Body of pancreas (tissue), 4 donors: ENCODE results near the gene KRTAP4-8. TPM values are rescaled to one million over a fixed set of nuclear protein-coding genes. Genes with fewer than 3 reads are reported as not detected.
"Not testable (repeated sequence)": the region's sequence is repeated elsewhere in the genome, so short reads cannot be mapped to it uniquely, and the experiment has no call there.

Experiments used
- ATAC-seq: fragments of 150-250 bp; one replicate; pipeline ENCODE4 v1.9.1; 2016
- DNase-seq, 4 donors: peaks; one replicate each; pipeline ENCODE4 v3.0.0-alpha.2; 2019
- H3K27ac ChIP-seq, 4 donors: fragments of 200-600 bp; sonication (generic); 1 replicate in 3 of 4; 2 replicates in 1 of 4; pipeline versions ENCODE4 v1.5.1 to v1.6.1; 2016 to 2019; ENCODE audit warnings: mild to moderate bottlenecking in 1 of 4, mixed read lengths in 1 of 4, moderate library complexity in 1 of 4
- H3K27me3 ChIP-seq, 2 donors: fragments of 200-600 bp; sonication (generic); one replicate each; pipeline ENCODE4 v1.6.0; 2016; ENCODE audit warnings: mild to moderate bottlenecking in 1 of 2
- H3K36me3 ChIP-seq, 2 donors: fragments of 200-600 bp; sonication (generic); replicated peaks in 1 of 2; 2 replicates each; pipeline ENCODE4 v1.5.1; 2016; ENCODE audit warnings: low read depth in 2 of 2; ENCODE audit not compliant: insufficient read depth in 1 of 2
- H3K4me1 ChIP-seq: fragments of 200-600 bp; sonication (generic); one replicate; pipeline ENCODE4 v1.6.0; 2016
- H3K4me3 ChIP-seq, 2 donors: fragments of 200-600 bp; sonication (generic); 1 replicate in 1 of 2; 2 replicates in 1 of 2; pipeline ENCODE4 v1.5.1; 2016 to 2019
- H3K9me3 ChIP-seq, 3 donors: fragments of 200-600 bp; sonication (generic); 1 replicate in 2 of 3; 2 replicates in 1 of 3; pipeline ENCODE4 v1.5.1; 2016
- CTCF ChIP-seq, 7 experiments: fragments of 450-650 bp in 4 of 7; fragments of 200-600 bp in 3 of 7; sonication (generic) in 3 of 7; IDR thresholded peaks; one replicate each; pipeline ENCODE4 v1.5.1; 2016 to 2019; ENCODE audit warnings: antibody characterized with exemption in 7 of 7
- POLR2A ChIP-seq, 3 donors: fragments of 450-650 bp; IDR thresholded peaks; one replicate each; pipeline ENCODE4 v1.6.1; 2016; ENCODE audit warnings: antibody characterized with exemption in 3 of 3, mild to moderate bottlenecking in 2 of 3
- WGBS, 2 donors: methylation state at CpG; one replicate each; pipeline ENCODE4 v1.1.5; 2017; 5-methylcytosine and 5-hydroxymethylcytosine counted together
- intact Hi-C: fragments of 100-400 bp; cut with DNase I; formaldehyde crosslinking; loops from one replicate; pipeline ENCODE4 v1.15.1; 2023
- total RNA-seq, 2 donors: library from RNA; depleted of rRNA; stranded (reverse); fragments of >200 nt; gene quantifications; one replicate each; pipeline ENCODE4 v1.1.0, GENCODE V29; 2016

The KRTAP4-8 gene
- total RNA-seq, 2 donors from 2014 or later, result not detected

- Histone ChIP-seq H3K36me3 (no peaks in the 10 kb centered on the region), H3K27ac (no peak overlapping the region), H3K4me1 (no peaks in the 10 kb centered on the region), H3K4me3 (no peak overlapping the region), H3K9me3 (no peaks in the 10 kb centered on the region), H3K27me3 (no peaks in the 10 kb centered on the region)
- ATAC-seq (no peak), DNase-seq (no peak)
- TF ChIP-seq POLR2A (IDR thresholded peaks at IDR 0.05) (no peak), CTCF (IDR thresholded peaks at IDR 0.05) (no peak)
- WGBS, 2 donors, result 64 to 66% methylated on average over 2 of the region's 2 CpGs
- intact Hi-C loops, result no loop called here
These were observed 13.4 kb upstream of the KRTAP4-8 start for GRCh38 chr17:41111151-41111885.

GRCh38 chr17:41108728-41109386 is 10.9 kb upstream of the KRTAP4-8 start:
- H3K9me3 ChIP-seq, H3K4me1 ChIP-seq, H3K27me3 ChIP-seq, H3K36me3 ChIP-seq, H3K4me3 ChIP-seq, intact Hi-C loops, H3K27ac ChIP-seq, DNase-seq, ATAC-seq: not testable (repeated sequence)
- 0 to 44% methylated on average over 1 of the region's 1 CpG for WGBS, 2 donors

- ATAC-seq (no peak), DNase-seq (no peak)
- TF ChIP-seq POLR2A (IDR thresholded peaks at IDR 0.05) (no peak), CTCF (IDR thresholded peaks at IDR 0.05) (no peak)
- Histone ChIP-seq H3K4me1 (no peaks in the 10 kb centered on the region), H3K4me3 (no peak overlapping the region), H3K27me3 (no peaks in the 10 kb centered on the region), H3K36me3 (no peaks in the 10 kb centered on the region), H3K27ac (no peak overlapping the region), H3K9me3 (no peaks in the 10 kb centered on the region)
- intact Hi-C loops, result no loop called here
- 21 to 36% methylated on average over 1 of the region's 1 CpG for WGBS, 2 donors
These were observed 10.1 kb upstream of the KRTAP4-8 start for GRCh38 chr17:41107941-41108450.

- H3K27me3 ChIP-seq, ATAC-seq, intact Hi-C loops, H3K36me3 ChIP-seq, DNase-seq, H3K4me1 ChIP-seq, H3K27ac ChIP-seq, H3K9me3 ChIP-seq, H3K4me3 ChIP-seq: not testable (repeated sequence)
- 48 to 68% methylated on average over 5 to 7 of the region's 10 CpGs for WGBS, 2 donors
These were observed 7.4 kb upstream of the KRTAP4-8 start, which contains the start of gene KRTAP4-9 for GRCh38 chr17:41105347-41105746. Gene KRTAP4-9, plus strand, starts transcription at chr17:41105389. Its CDS starts 0 bp downstream, at chr17:41105389.

- DNase-seq, H3K4me1 ChIP-seq, H3K27ac ChIP-seq, H3K9me3 ChIP-seq, H3K4me3 ChIP-seq, ATAC-seq, H3K27me3 ChIP-seq, H3K36me3 ChIP-seq, intact Hi-C loops: not testable (repeated sequence)
- WGBS, 2 donors, result 47 to 52% methylated on average over 2 of the region's 2 CpGs
These were observed 6.6 kb upstream of the KRTAP4-8 start for GRCh38 chr17:41104386-41105038.

- H3K4me3 ChIP-seq, result no peak overlapping the region
- no peaks in the 10 kb centered on the region for H3K4me1 ChIP-seq
- no peak for ATAC-seq
- no peak for DNase-seq
- no peaks in the 10 kb centered on the region for H3K27me3 ChIP-seq
- no peaks in the 10 kb centered on the region for H3K36me3 ChIP-seq
- intact Hi-C loops, result no loop called here
- H3K27ac ChIP-seq, result no peak overlapping the region
- WGBS, 2 donors, result 86 to 88% methylated on average over 1 of the region's 1 CpG
- TF ChIP-seq CTCF (IDR thresholded peaks at IDR 0.05) (no peak), POLR2A (IDR thresholded peaks at IDR 0.05) (no peak)
- no peaks in the 10 kb centered on the region for H3K9me3 ChIP-seq
These were observed 6.0 kb upstream of the KRTAP4-8 start for GRCh38 chr17:41103896-41104295.
